Right lobe of liver (tissue), 4 donors: ENCODE data around the gene CHRD.
A peak's percentile ranks its signal among the peaks of the same experiment; 100 is the strongest.

Experiments
- POLR2A ChIP-seq: fragments of 450-650 bp; IDR thresholded peaks from one replicate; pipeline ENCODE4 v1.6.1; 2017; ENCODE audit warnings: antibody characterized with exemption, mild to moderate bottlenecking
- TF ChIP-seq, protein P1 (sequence below), 4 donors: fragments of 200-600 bp in 3 of 4; fragments of 450-650 bp in 1 of 4; IDR thresholded peaks; one replicate each; pipeline versions ENCODE4 v1.5.1 to v1.8.0; 2016 to 2022; ENCODE audit warnings: antibody characterized with exemption in 4 of 4, mild to moderate bottlenecking in 2 of 4
- donor health status: DM: no; HTN: no; CAD: no.
- donor health status: DM: no; HTN: no; CAD: no.
- donor health status: DM: no; HTN: yes; CAD: no.

DNA sequence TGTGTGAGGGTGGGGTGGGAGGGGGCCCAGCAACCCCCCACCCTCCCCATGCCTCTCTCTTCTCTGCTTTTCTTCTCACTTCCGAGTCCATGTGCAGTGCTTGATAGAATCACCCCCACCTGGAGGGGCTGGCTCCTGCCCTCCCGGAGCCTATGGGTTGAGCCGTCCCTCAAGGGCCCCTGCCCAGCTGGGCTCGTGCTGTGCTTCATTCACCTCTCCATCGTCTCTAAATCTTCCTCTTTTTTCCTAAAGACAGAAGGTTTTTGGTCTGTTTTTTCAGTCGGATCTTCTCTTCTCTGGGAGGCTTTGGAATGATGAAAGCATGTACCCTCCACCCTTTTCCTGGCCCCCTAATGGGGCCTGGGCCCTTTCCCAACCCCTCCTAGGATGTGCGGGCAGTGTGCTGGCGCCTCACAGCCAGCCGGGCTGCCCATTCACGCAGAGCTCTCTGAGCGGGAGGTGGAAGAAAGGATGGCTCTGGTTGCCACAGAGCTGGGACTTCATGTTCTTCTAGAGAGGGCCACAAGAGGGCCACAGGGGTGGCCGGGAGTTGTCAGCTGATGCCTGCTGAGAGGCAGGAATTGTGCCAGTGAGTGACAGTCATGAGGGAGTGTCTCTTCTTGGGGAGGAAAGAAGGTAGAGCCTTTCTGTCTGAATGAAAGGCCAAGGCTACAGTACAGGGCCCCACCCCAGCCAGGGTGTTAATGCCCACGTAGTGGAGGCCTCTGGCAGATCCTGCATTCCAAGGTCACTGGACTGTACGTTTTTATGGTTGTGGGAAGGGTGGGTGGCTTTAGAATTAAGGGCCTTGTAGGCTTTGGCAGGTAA is 34.3 kb upstream of the CHRD start:
- no peak for TF ChIP-seq POLR2A
- TF ChIP-seq, protein P1, sequence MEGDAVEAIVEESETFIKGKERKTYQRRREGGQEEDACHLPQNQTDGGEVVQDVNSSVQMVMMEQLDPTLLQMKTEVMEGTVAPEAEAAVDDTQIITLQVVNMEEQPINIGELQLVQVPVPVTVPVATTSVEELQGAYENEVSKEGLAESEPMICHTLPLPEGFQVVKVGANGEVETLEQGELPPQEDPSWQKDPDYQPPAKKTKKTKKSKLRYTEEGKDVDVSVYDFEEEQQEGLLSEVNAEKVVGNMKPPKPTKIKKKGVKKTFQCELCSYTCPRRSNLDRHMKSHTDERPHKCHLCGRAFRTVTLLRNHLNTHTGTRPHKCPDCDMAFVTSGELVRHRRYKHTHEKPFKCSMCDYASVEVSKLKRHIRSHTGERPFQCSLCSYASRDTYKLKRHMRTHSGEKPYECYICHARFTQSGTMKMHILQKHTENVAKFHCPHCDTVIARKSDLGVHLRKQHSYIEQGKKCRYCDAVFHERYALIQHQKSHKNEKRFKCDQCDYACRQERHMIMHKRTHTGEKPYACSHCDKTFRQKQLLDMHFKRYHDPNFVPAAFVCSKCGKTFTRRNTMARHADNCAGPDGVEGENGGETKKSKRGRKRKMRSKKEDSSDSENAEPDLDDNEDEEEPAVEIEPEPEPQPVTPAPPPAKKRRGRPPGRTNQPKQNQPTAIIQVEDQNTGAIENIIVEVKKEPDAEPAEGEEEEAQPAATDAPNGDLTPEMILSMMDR (IDR thresholded peaks at IDR 0.05) = peak; percentile 48 to 60 (median 55)
